ENCODE data around the gene CYP27B1. TPM values are rescaled to one million over a fixed set of nuclear protein-coding genes. Genes with fewer than 3 reads are reported as not detected.

CYP27B1 gene
- total and polyA plus RNA-seq, 9 of the 15 experiments (the other 6 are each of a cell fraction or from before 2014, with no cell fraction given): 0.18 to 4.2 (median 1.8) TPM

DNA sequence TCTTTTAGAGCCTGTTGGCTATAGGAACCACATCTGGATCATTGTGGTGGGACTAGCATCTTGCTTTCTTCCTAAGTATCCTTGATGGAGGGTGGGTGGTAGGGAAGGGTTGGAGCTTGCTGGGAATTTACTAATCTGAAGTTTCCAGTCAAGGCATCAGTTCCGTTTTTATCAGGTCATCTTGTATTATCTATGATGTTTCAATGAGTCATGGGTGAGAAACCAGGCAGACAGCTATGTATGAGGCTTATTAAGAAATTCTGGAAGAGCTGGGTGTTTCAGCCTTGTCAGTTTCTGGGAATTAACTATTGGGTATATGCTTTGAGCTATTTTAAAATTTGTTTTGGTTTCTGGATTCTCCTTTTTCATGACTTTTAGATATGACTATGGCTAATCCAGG lies 27.0 kb upstream of the CYP27B1 start (continued):
- TF ChIP-seq ZNF609 (CRISPR knock-in tag; IDR thresholded peaks at IDR 0.05; ENCODE audit: borderline replicate concordance): no peak
- peak; percentile 82 for TF ChIP-seq JUND (IDR thresholded peaks at IDR 0.05; ENCODE audit: borderline replicate concordance, low read depth, low read length)
- TF ChIP-seq JUND (tag; IDR thresholded peaks at IDR 0.05; ENCODE audit: borderline replicate concordance, low read depth, low read length): peak; percentile 73; the same call in 1 of the 3 replicates
- TF ChIP-seq FOSL1 (tag; conservative IDR thresholded peaks at IDR 0.05): peak; percentile 96
- TF ChIP-seq ARID1B (IDR thresholded peaks at IDR 0.05): peak; percentile 68
- TF ChIP-seq, protein P1, sequence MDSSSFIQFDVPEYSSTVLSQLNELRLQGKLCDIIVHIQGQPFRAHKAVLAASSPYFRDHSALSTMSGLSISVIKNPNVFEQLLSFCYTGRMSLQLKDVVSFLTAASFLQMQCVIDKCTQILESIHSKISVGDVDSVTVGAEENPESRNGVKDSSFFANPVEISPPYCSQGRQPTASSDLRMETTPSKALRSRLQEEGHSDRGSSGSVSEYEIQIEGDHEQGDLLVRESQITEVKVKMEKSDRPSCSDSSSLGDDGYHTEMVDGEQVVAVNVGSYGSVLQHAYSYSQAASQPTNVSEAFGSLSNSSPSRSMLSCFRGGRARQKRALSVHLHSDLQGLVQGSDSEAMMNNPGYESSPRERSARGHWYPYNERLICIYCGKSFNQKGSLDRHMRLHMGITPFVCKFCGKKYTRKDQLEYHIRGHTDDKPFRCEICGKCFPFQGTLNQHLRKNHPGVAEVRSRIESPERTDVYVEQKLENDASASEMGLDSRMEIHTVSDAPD (CRISPR knock-in tag; IDR thresholded peaks at IDR 0.05): no peak
